T-helper 2 cell (primary cell): ENCODE measurements around the gene KATNAL1.
"Not testable (repeated sequence)": the region's sequence is repeated elsewhere in the genome, so short reads cannot be mapped to it uniquely, and the experiment has no call there.

Experiments
- DNase-seq, 5 experiments: peaks; one replicate each; pipeline versions ENCODE4 v3.0.0 to v3.0.0-alpha.2; 2012 to 2022

Gene KATNAL1

GRCh38 chr13:30290812-30291436 is 16.4 kb downstream of the KATNAL1 start:
- no peak for DNase-seq

- no peak for DNase-seq
Observed at GRCh38 chr13:30289533-30289932, 17.8 kb downstream of the KATNAL1 start.

GRCh38 chr13:30286059-30286458 is 21.3 kb downstream of the KATNAL1 start:
- not testable (repeated sequence) for DNase-seq

- peak in 1 of 5 experiments; percentile 62 for DNase-seq
Observed at GRCh38 chr13:30276178-30276577, 31.2 kb downstream of the KATNAL1 start.

GRCh38 chr13:30274083-30274482 is 33.3 kb downstream of the KATNAL1 start:
- no peak for DNase-seq

- DNase-seq = not testable (repeated sequence)
Observed at GRCh38 chr13:30270035-30270434, 37.3 kb downstream of the KATNAL1 start.

GRCh38 chr13:30268673-30269072 is 38.7 kb downstream of the KATNAL1 start:
- DNase-seq = no peak

GRCh38 chr13:30266756-30267155 is 40.6 kb downstream of the KATNAL1 start:
- no peak for DNase-seq

GRCh38 chr13:30259149-30259733 is 48.1 kb downstream of the KATNAL1 start:
- not testable (repeated sequence) for DNase-seq

GRCh38 chr13:30257468-30258099 is 49.8 kb downstream of the KATNAL1 start:
- DNase-seq = no peak

- DNase-seq = no peak
Observed at GRCh38 chr13:30256713-30257467, 50.5 kb downstream of the KATNAL1 start.

GRCh38 chr13:30255696-30256095 is 51.7 kb downstream of the KATNAL1 start:
- no peak for DNase-seq

GRCh38 chr13:30253830-30254229 is 53.5 kb downstream of the KATNAL1 start:
- peak in 1 of 5 experiments; percentile 40 for DNase-seq

GRCh38 chr13:30247406-30247805 is 59.9 kb downstream of the KATNAL1 start:
- DNase-seq = no peak

GRCh38 chr13:30241532-30241931 is 65.8 kb downstream of the KATNAL1 start:
- peak in 1 of 5 experiments; percentile 59 for DNase-seq

- peak in 1 of 5 experiments; percentile 20 for DNase-seq
Observed at GRCh38 chr13:30240608-30241007, 66.7 kb downstream of the KATNAL1 start.

GRCh38 chr13:30235216-30235615 is 72.1 kb downstream of the KATNAL1 start:
- DNase-seq = no peak

GRCh38 chr13:30234619-30235162 is 72.7 kb downstream of the KATNAL1 start:
- no peak for DNase-seq

GRCh38 chr13:30224732-30225131 is 82.6 kb downstream of the KATNAL1 start:
- no peak for DNase-seq

GRCh38 chr13:30222254-30222653 is 85.1 kb downstream of the KATNAL1 start:
- DNase-seq = no peak

- DNase-seq = no peak
Observed at GRCh38 chr13:30216111-30216510, 91.2 kb downstream of the KATNAL1 start.

GRCh38 chr13:30212256-30212655 is 95.1 kb downstream of the KATNAL1 start:
- no peak for DNase-seq

GRCh38 chr13:30211745-30212144 is 95.6 kb downstream of the KATNAL1 start:
- no peak for DNase-seq
